Gastrocnemius medialis (tissue), 4 donors: ENCODE results near the gene PEX7.
"Not testable (repeated sequence)": the region's sequence is repeated elsewhere in the genome, so short reads cannot be mapped to it uniquely, and the experiment has no call there.

Experiments
- CTCF ChIP-seq, 5 experiments: fragments of 450-650 bp in 3 of 5; fragments of 200-600 bp in 2 of 5; sonication (generic) in 2 of 5; IDR thresholded peaks in 4 of 5; conservative IDR thresholded peaks in 1 of 5; 1 replicate in 4 of 5; 2 replicates in 1 of 5; pipeline ENCODE4 v1.5.1; 2016 to 2019; ENCODE audit warnings: antibody characterized with exemption in 5 of 5, mild to moderate bottlenecking in 3 of 5, moderate library complexity in 3 of 5
- POLR2A ChIP-seq, 2 donors: fragments of 450-650 bp; IDR thresholded peaks; one replicate each; pipeline ENCODE4 v1.6.1; 2017; ENCODE audit warnings: antibody characterized with exemption in 2 of 2, mild to moderate bottlenecking in 2 of 2, moderate library complexity in 2 of 2

DNA sequence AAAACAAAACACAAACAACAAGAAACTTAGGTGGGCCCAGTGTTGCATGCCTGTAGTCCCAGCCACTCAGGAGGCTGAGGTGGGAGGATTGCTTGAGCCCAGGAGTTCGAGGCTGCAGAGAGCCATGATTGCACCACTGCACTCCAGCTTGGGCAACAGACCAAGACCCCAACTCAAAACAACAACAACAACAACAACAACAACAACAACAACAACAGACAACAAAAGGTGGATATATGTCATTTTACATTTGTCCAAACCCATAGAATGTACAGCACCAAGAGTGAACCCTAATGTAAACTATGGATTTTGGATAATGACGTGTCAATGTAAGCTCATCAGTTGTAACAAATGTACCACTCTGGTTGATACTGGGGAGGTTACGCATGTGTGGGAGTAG lies 127.6 kb downstream of the PEX7 start:
- not testable (repeated sequence) for TF ChIP-seq CTCF (IDR thresholded peaks at IDR 0.05 in 4 of 5, conservative IDR thresholded peaks at IDR 0.05 in 1 of 5); POLR2A (IDR thresholded peaks at IDR 0.05)
